Hepatocyte (in vitro differentiated cells): ENCODE results near the gene PSMB2. TPM values are rescaled to one million over a fixed set of nuclear protein-coding genes. Genes with fewer than 3 reads are reported as not detected.
A peak's percentile ranks its signal among the peaks of the same experiment; 100 is the strongest.

Experiments used
- DNase-seq: peaks from one replicate; pipeline ENCODE4 v3.0.0-alpha.2; 2016; ENCODE audit warnings: low spot score
- H2AFZ ChIP-seq: fragments of 200-600 bp; sonication (generic); 2 replicates; pipeline ENCODE4 v1.6.0; 2016; ENCODE audit warnings: antibody characterized with exemption, mild to moderate bottlenecking
- H3K27ac ChIP-seq: fragments of 200-600 bp; sonication (generic); 2 replicates; pipeline ENCODE4 v1.5.1; 2016; ENCODE audit warnings: mild to moderate bottlenecking
- H3K27me3 ChIP-seq: fragments of 200-600 bp; sonication (generic); 2 replicates; pipeline ENCODE4 v1.6.1; 2016
- H3K36me3 ChIP-seq: fragments of 200-600 bp; sonication (generic); replicated peaks from 2 replicates; pipeline ENCODE4 v1.5.1; 2016; ENCODE audit warnings: low read depth; ENCODE audit not compliant: insufficient read depth
- H3K4me1 ChIP-seq: fragments of 200-600 bp; sonication (generic); 2 replicates; pipeline ENCODE4 v1.5.1; 2016; ENCODE audit warnings: mild to moderate bottlenecking, moderate library complexity; ENCODE audit not compliant: insufficient read depth
- H3K4me2 ChIP-seq: fragments of 200-600 bp; sonication (generic); 2 replicates; pipeline ENCODE4 v1.6.0; 2016
- H3K4me3 ChIP-seq: fragments of 200-600 bp; sonication (generic); 2 replicates; pipeline ENCODE4 v1.5.1; 2016; ENCODE audit warnings: mild to moderate bottlenecking
- H3K79me2 ChIP-seq: fragments of 200-600 bp; sonication (generic); 2 replicates; pipeline ENCODE4 v1.6.0; 2017; ENCODE audit warnings: mild to moderate bottlenecking
- H3K9me2 ChIP-seq: fragments of 200-600 bp; sonication (generic); replicated peaks from 2 replicates; pipeline ENCODE4 v1.6.0; 2017; ENCODE audit warnings: mild to moderate bottlenecking; ENCODE audit not compliant: insufficient read depth
- H3K9me3 ChIP-seq: fragments of 200-600 bp; sonication (generic); 2 replicates; pipeline ENCODE4 v1.5.1; 2016; ENCODE audit warnings: low read depth, mild to moderate bottlenecking
- H4K20me1 ChIP-seq: fragments of 200-600 bp; sonication (generic); 2 replicates; pipeline ENCODE4 v1.6.0; 2016; ENCODE audit warnings: mild to moderate bottlenecking; ENCODE audit not compliant: insufficient read depth, poor library complexity, severe bottlenecking
- CTCF ChIP-seq: fragments of 200-600 bp; sonication (generic); IDR thresholded peaks from 2 replicates; pipeline ENCODE4 v1.5.1; 2016; ENCODE audit warnings: antibody characterized with exemption, mild to moderate bottlenecking; ENCODE audit not compliant: poor library complexity
- EZH2 ChIP-seq: fragments of 200-600 bp; sonication (generic); IDR thresholded peaks from 2 replicates; pipeline ENCODE4 v1.6.1; 2016; ENCODE audit warnings: antibody characterized with exemption, mild to moderate bottlenecking, borderline replicate concordance
- EZH2phosphoT487 ChIP-seq: fragments of 200-600 bp; sonication (generic); IDR thresholded peaks from one replicate; pipeline ENCODE4 v1.6.1; 2018; ENCODE audit warnings: antibody characterized with exemption, mild to moderate bottlenecking, low read depth, moderate library complexity; ENCODE audit not compliant: unreplicated experiment, severe bottlenecking
- WGBS: methylation state at CpG from one replicate; pipeline ENCODE4 v1.1.6; 2016; ENCODE audit warnings: low lambda C conversion rate; ENCODE audit errors: missing lambda C conversion rate; 5-methylcytosine and 5-hydroxymethylcytosine counted together
- polyA plus RNA-seq: library from polyadenylated mRNA; unstranded; fragments of >200 nt; fragmentation: Nextera tagmentation; extraction: Ambion mirVana; gene quantifications from 2 replicates; pipeline ENCODE4 v1.2.1, GENCODE V29; 2016
- total RNA-seq: library from RNA; depleted of rRNA; stranded (reverse); fragments of >200 nt; gene quantifications from 2 replicates; pipeline ENCODE4 v1.2.3, GENCODE V29; 2014

The PSMB2 gene
- total and polyA plus RNA-seq, 2 experiments from 2014 or later: 42.6 to 98.8 TPM

- Histone ChIP-seq H3K27ac (no peak overlapping the region), H3K9me3 (no peaks in the 10 kb centered on the region), H3K4me1 (no peaks in the 10 kb centered on the region), H3K36me3 (no peaks in the 10 kb centered on the region), H3K79me2 (no peaks in the 10 kb centered on the region), H4K20me1 (no peaks in the 10 kb centered on the region), H3K4me2 (no peak overlapping the region), H3K4me3 (no peak overlapping the region), H2AFZ (no peak overlapping the region), H3K9me2 (no peaks in the 10 kb centered on the region), H3K27me3 (no peaks in the 10 kb centered on the region)
- 85% methylated on average over 9 of the region's 9 CpGs for WGBS
- TF ChIP-seq EZH2 (no peak), CTCF (peak; percentile 69), EZH2phosphoT487 (no peak)
- DNase-seq: peak; percentile 89
These were observed 77.1 kb downstream of the PSMB2 start for GRCh38 chr1:35564037-35564883.

- H3K36me3 ChIP-seq: no peaks in the 10 kb centered on the region
- no peaks in the 10 kb centered on the region for H4K20me1 ChIP-seq
- H3K79me2 ChIP-seq: no peaks in the 10 kb centered on the region
- H3K4me1 ChIP-seq: no peaks in the 10 kb centered on the region
- no peak overlapping the region for H3K27ac ChIP-seq
- no peak for DNase-seq
- H3K4me3 ChIP-seq: no peak overlapping the region
- no peaks in the 10 kb centered on the region for H3K27me3 ChIP-seq
- TF ChIP-seq EZH2: no peak
- no peak overlapping the region for H2AFZ ChIP-seq
- no peaks in the 10 kb centered on the region for H3K9me3 ChIP-seq
- no peaks in the 10 kb centered on the region for H3K9me2 ChIP-seq
- H3K4me2 ChIP-seq: no peak overlapping the region
- 82% methylated on average over 12 of the region's 12 CpGs for WGBS
These were observed 78.2 kb downstream of the PSMB2 start for GRCh38 chr1:35563166-35563565.

GRCh38 chr1:35561972-35562680, 79.2 kb downstream of the PSMB2 start:
- no peak overlapping the region for H2AFZ ChIP-seq
- H3K4me2 ChIP-seq: no peak overlapping the region
- no peak for TF ChIP-seq EZH2phosphoT487
- no peak for TF ChIP-seq EZH2
- TF ChIP-seq CTCF: no peak
- H4K20me1 ChIP-seq: no peaks in the 10 kb centered on the region
- H3K36me3 ChIP-seq: no peaks in the 10 kb centered on the region
- no peaks in the 10 kb centered on the region for H3K4me1 ChIP-seq
- no peak overlapping the region for H3K4me3 ChIP-seq
- H3K27ac ChIP-seq: no peak overlapping the region
- no peaks in the 10 kb centered on the region for H3K27me3 ChIP-seq
- WGBS: 96% methylated on average over 15 of the region's 15 CpGs
- DNase-seq: no peak
- no peaks in the 10 kb centered on the region for H3K9me2 ChIP-seq
- no peaks in the 10 kb centered on the region for H3K9me3 ChIP-seq
- no peaks in the 10 kb centered on the region for H3K79me2 ChIP-seq

GRCh38 chr1:35561297-35561971, 79.9 kb downstream of the PSMB2 start:
- no peaks in the 10 kb centered on the region for H3K9me3 ChIP-seq
- H3K4me1 ChIP-seq: no peaks in the 10 kb centered on the region
- no peaks in the 10 kb centered on the region for H3K27me3 ChIP-seq
- no peak overlapping the region for H2AFZ ChIP-seq
- TF ChIP-seq EZH2 (no peak), EZH2phosphoT487 (no peak)
- no peak overlapping the region for H3K4me2 ChIP-seq
- 93% methylated on average over 11 of the region's 11 CpGs for WGBS
- no peaks in the 10 kb centered on the region for H3K36me3 ChIP-seq
- DNase-seq: no peak
- no peak overlapping the region for H3K27ac ChIP-seq
- H4K20me1 ChIP-seq: no peaks in the 10 kb centered on the region
- no peak overlapping the region for H3K4me3 ChIP-seq
- H3K9me2 ChIP-seq: no peaks in the 10 kb centered on the region
- peaks cover 5% of the 10 kb centered on the region for H3K79me2 ChIP-seq
